Activated T-helper 2 cell treated with anti-CD3 and anti-CD28 coated beads, Interferon-gamma antibody, Interleukin-2, Interleukin-4, amounts not matched to agents 10 μg/mL and 5 μg/mL and 100 μg/mL, durations not matched to agents 14 hours and 24 hours and 36 hours (primary cell): ENCODE results near the gene SEC14L2. TPM values are rescaled to one million over a fixed set of nuclear protein-coding genes. Genes with fewer than 3 reads are reported as not detected.

Experiments
- DNase-seq: peaks from one replicate; pipeline ENCODE4 v3.0.0; 2021; ENCODE audit warnings: low spot score
- H3K27ac Mint-ChIP-seq: one replicate; pipeline ENCODE4 v1.8.0; 2021; ENCODE audit warnings: mixed read lengths
- H3K27me3 Mint-ChIP-seq: one replicate; pipeline ENCODE4 v1.8.0; 2021; ENCODE audit warnings: low read depth, mixed read lengths
- H3K36me3 Mint-ChIP-seq: one replicate; pipeline ENCODE4 v1.8.0; 2021; ENCODE audit warnings: low read depth, mixed read lengths
- H3K4me1 Mint-ChIP-seq: one replicate; pipeline ENCODE4 v1.8.0; 2021; ENCODE audit warnings: low read depth, mixed read lengths
- H3K4me3 Mint-ChIP-seq: one replicate; pipeline ENCODE4 v1.8.0; 2021; ENCODE audit warnings: low read depth, mild to moderate bottlenecking, moderate library complexity, mixed read lengths
- H3K9me3 Mint-ChIP-seq: one replicate; pipeline ENCODE4 v1.8.0; 2021; ENCODE audit warnings: mixed read lengths
- intact Hi-C: fragments of 100-400 bp; cut with micrococcal nuclease; formaldehyde crosslinking; loops from one replicate; pipeline ENCODE4 v1.15.1; 2023
- total RNA-seq: library from RNA; stranded (reverse); gene quantifications from 2 replicates; pipeline ENCODE4 v1.2.3, GENCODE V29; 2022

Gene SEC14L2
- total RNA-seq = 32.7 and 36.2 TPM in 2 replicates

- H3K4me1 Mint-ChIP-seq = peaks cover 42% of the 10 kb centered on the region
- H3K9me3 Mint-ChIP-seq = no peaks in the 10 kb centered on the region
- intact Hi-C loops = loop anchor here (1.0 kb wide), 1 partner anchor 24 kb away; no protein-coding TSS in a partner anchor
- H3K27me3 Mint-ChIP-seq = no peaks in the 10 kb centered on the region
- peak within 1 kb of the TSS; percentile 51 for H3K27ac Mint-ChIP-seq
- peak within 1 kb of the TSS; percentile 90 for H3K4me3 Mint-ChIP-seq
- peak; percentile 45 for DNase-seq
- H3K36me3 Mint-ChIP-seq = peaks cover 16% of the 10 kb centered on the region
Observed at GRCh38 chr22:30396871-30397655, at the start of gene SEC14L2. SEC14L2 (plus strand) TSS chr22:30397018; CDS start chr22:30397117, 99 bp downstream.

GRCh38 chr22:30347255-30347892 lies 49.4 kb upstream of the SEC14L2 start:
- H3K9me3 Mint-ChIP-seq = no peaks in the 10 kb centered on the region
- no peak for DNase-seq
- peak overlapping the region; percentile 70 for H3K27ac Mint-ChIP-seq
- H3K4me3 Mint-ChIP-seq = no peak overlapping the region
- H3K36me3 Mint-ChIP-seq = peaks cover 87% of the 10 kb centered on the region
- peaks cover 44% of the 10 kb centered on the region for H3K4me1 Mint-ChIP-seq
- intact Hi-C loops = no loop called here
- no peaks in the 10 kb centered on the region for H3K27me3 Mint-ChIP-seq

GRCh38 chr22:30348404-30348803 lies 48.4 kb upstream of the SEC14L2 start:
- intact Hi-C loops = no loop called here
- Mint-ChIP-seq H3K4me3 (peak overlapping the region; percentile 15), H3K9me3 (no peaks in the 10 kb centered on the region), H3K27ac (peak overlapping the region; percentile 72), H3K4me1 (peaks cover 48% of the 10 kb centered on the region), H3K27me3 (no peaks in the 10 kb centered on the region), H3K36me3 (peaks cover 85% of the 10 kb centered on the region)
- no peak for DNase-seq

GRCh38 chr22:30348809-30349208 lies 48.0 kb upstream of the SEC14L2 start:
- no peaks in the 10 kb centered on the region for H3K27me3 Mint-ChIP-seq
- peak overlapping the region; percentile 15 for H3K4me3 Mint-ChIP-seq
- H3K36me3 Mint-ChIP-seq = peaks cover 85% of the 10 kb centered on the region
- intact Hi-C loops = no loop called here
- H3K9me3 Mint-ChIP-seq = no peaks in the 10 kb centered on the region
- no peak for DNase-seq
- peaks cover 50% of the 10 kb centered on the region for H3K4me1 Mint-ChIP-seq
- H3K27ac Mint-ChIP-seq = peak overlapping the region; percentile 72

GRCh38 chr22:30351226-30351625 lies 45.6 kb upstream of the SEC14L2 start:
- intact Hi-C loops = no loop called here
- H3K4me1 Mint-ChIP-seq = peaks cover 60% of the 10 kb centered on the region
- H3K36me3 Mint-ChIP-seq = peaks cover 84% of the 10 kb centered on the region
- no peaks in the 10 kb centered on the region for H3K27me3 Mint-ChIP-seq
- H3K9me3 Mint-ChIP-seq = no peaks in the 10 kb centered on the region
- no peak for DNase-seq
- H3K4me3 Mint-ChIP-seq = no peak overlapping the region
- no peak overlapping the region for H3K27ac Mint-ChIP-seq

GRCh38 chr22:30354644-30355043 lies 42.2 kb upstream of the SEC14L2 start:
- Mint-ChIP-seq H3K36me3 (peaks cover 60% of the 10 kb centered on the region), H3K4me1 (peaks cover 44% of the 10 kb centered on the region), H3K4me3 (peak overlapping the region; percentile 91), H3K9me3 (no peaks in the 10 kb centered on the region), H3K27ac (peak overlapping the region; percentile 58), H3K27me3 (peaks cover 2% of the 10 kb centered on the region)
- DNase-seq = no peak
- intact Hi-C loops = loop anchor here (5.0 kb wide), 1 partner anchor 47 kb away; no protein-coding TSS in a partner anchor

- no peaks in the 10 kb centered on the region for H3K9me3 Mint-ChIP-seq
- H3K27me3 Mint-ChIP-seq = peaks cover 2% of the 10 kb centered on the region
- H3K4me1 Mint-ChIP-seq = peaks cover 34% of the 10 kb centered on the region
- peaks cover 44% of the 10 kb centered on the region for H3K36me3 Mint-ChIP-seq
- peak; percentile 86 for DNase-seq
- H3K27ac Mint-ChIP-seq = peak within 1 kb of the TSS; percentile 89
- peak within 1 kb of the TSS; percentile 91 for H3K4me3 Mint-ChIP-seq
- intact Hi-C loops = loop anchor here (1.0 to 5.0 kb wide), 4 partner anchors 30 to 70 kb away; partner anchors contain the start of genes CASTOR1 and TBC1D10A
Observed at GRCh38 chr22:30356449-30357235, 40.2 kb upstream of the SEC14L2 start, which contains the start of the genes CCDC157 and SF3A1. CCDC157 (plus strand) TSS chr22:30357007; CDS start chr22:30366001, 8,994 bp downstream. SF3A1 (minus strand) TSS chr22:30356894; CDS start chr22:30356792, 102 bp downstream.

GRCh38 chr22:30357236-30357570 lies 39.6 kb upstream of the SEC14L2 start:
- DNase-seq = no peak
- H3K4me3 Mint-ChIP-seq = peak overlapping the region; percentile 91
- H3K4me1 Mint-ChIP-seq = peaks cover 33% of the 10 kb centered on the region
- H3K36me3 Mint-ChIP-seq = peaks cover 39% of the 10 kb centered on the region
- H3K27me3 Mint-ChIP-seq = peaks cover 2% of the 10 kb centered on the region
- intact Hi-C loops = loop anchor here (2.0 to 5.0 kb wide), 3 partner anchors 30 to 70 kb away; partner anchors contain the start of gene TBC1D10A
- H3K9me3 Mint-ChIP-seq = no peaks in the 10 kb centered on the region
- H3K27ac Mint-ChIP-seq = peak overlapping the region; percentile 54

GRCh38 chr22:30357650-30358215 lies 39.1 kb upstream of the SEC14L2 start:
- no peak for DNase-seq
- H3K9me3 Mint-ChIP-seq = no peaks in the 10 kb centered on the region
- peak overlapping the region; percentile 72 for H3K27ac Mint-ChIP-seq
- H3K36me3 Mint-ChIP-seq = peaks cover 33% of the 10 kb centered on the region
- peak overlapping the region; percentile 91 for H3K4me3 Mint-ChIP-seq
- peaks cover 30% of the 10 kb centered on the region for H3K4me1 Mint-ChIP-seq
- H3K27me3 Mint-ChIP-seq = peaks cover 2% of the 10 kb centered on the region
- intact Hi-C loops = loop anchor here (2.0 to 5.0 kb wide), 3 partner anchors 31 to 69 kb away; partner anchors contain the start of gene TBC1D10A

GRCh38 chr22:30358541-30358940 lies 38.3 kb upstream of the SEC14L2 start:
- intact Hi-C loops = loop anchor here (5.0 kb wide), 1 partner anchor 51 kb away; no protein-coding TSS in a partner anchor
- peaks cover 29% of the 10 kb centered on the region for H3K4me1 Mint-ChIP-seq
- H3K9me3 Mint-ChIP-seq = no peaks in the 10 kb centered on the region
- DNase-seq = no peak
- H3K36me3 Mint-ChIP-seq = peaks cover 28% of the 10 kb centered on the region
- no peak overlapping the region for H3K4me3 Mint-ChIP-seq
- H3K27me3 Mint-ChIP-seq = peaks cover 2% of the 10 kb centered on the region
- no peak overlapping the region for H3K27ac Mint-ChIP-seq

GRCh38 chr22:30361916-30362650 lies 34.7 kb upstream of the SEC14L2 start:
- Mint-ChIP-seq H3K4me3 (no peak overlapping the region), H3K4me1 (peaks cover 6% of the 10 kb centered on the region), H3K9me3 (no peaks in the 10 kb centered on the region), H3K27me3 (peaks cover 2% of the 10 kb centered on the region), H3K27ac (no peak overlapping the region), H3K36me3 (no peaks in the 10 kb centered on the region)
- DNase-seq = no peak
- intact Hi-C loops = no loop called here
